HG03060 (cell line): Measurements from ENCODE around the gene CFB.
"Not testable (repeated sequence)": the region's sequence is repeated elsewhere in the genome, so short reads cannot be mapped to it uniquely, and the experiment has no call there.

Experiments
- ATAC-seq: cut with Tn5 transposase; IDR thresholded peaks from one replicate; pipeline ENCODE4 v1.9.1; 2021; ENCODE audit warnings: low read depth, moderate number of reproducible peaks; ENCODE audit not compliant: unreplicated experiment

Gene CFB

GRCh38 chr6:31945507-31946369 lies at the start of gene CFB:
Gene CFB, plus strand, starts transcription at chr6:31946095. Its CDS starts 127 bp downstream, at chr6:31946222.
- ATAC-seq, result no peak

GRCh38 chr6:31896493-31896855 lies 49.4 kb upstream of the CFB start:
- no peak for ATAC-seq

- no peak for ATAC-seq
Observed at GRCh38 chr6:31896856-31897611, 48.9 kb upstream of the CFB start.

- ATAC-seq, result no peak
Observed at GRCh38 chr6:31897612-31898382, 48.1 kb upstream of the CFB start, which contains the start of gene EHMT2. Gene EHMT2, minus strand, starts transcription at chr6:31897698. Its CDS starts 21 bp downstream, at chr6:31897677.

GRCh38 chr6:31898383-31899011 lies 47.4 kb upstream of the CFB start:
- ATAC-seq, result no peak

GRCh38 chr6:31899215-31899614 lies 46.7 kb upstream of the CFB start:
- no peak for ATAC-seq

GRCh38 chr6:31899882-31900722 lies 45.8 kb upstream of the CFB start:
- ATAC-seq, result no peak

- no peak for ATAC-seq
Observed at GRCh38 chr6:31900917-31901414, 44.9 kb upstream of the CFB start.

- ATAC-seq, result no peak
Observed at GRCh38 chr6:31901415-31901952, 44.4 kb upstream of the CFB start.

- no peak for ATAC-seq
Observed at GRCh38 chr6:31901953-31902643, 43.8 kb upstream of the CFB start, which contains the start of gene ZBTB12. Gene ZBTB12, minus strand, starts transcription at chr6:31902086. Its CDS starts 781 bp downstream, at chr6:31901305.

- no peak for ATAC-seq
Observed at GRCh38 chr6:31903957-31904356, 41.9 kb upstream of the CFB start.

GRCh38 chr6:31905041-31905440 lies 40.9 kb upstream of the CFB start:
- ATAC-seq, result no peak

- ATAC-seq, result no peak
Observed at GRCh38 chr6:31906122-31906521, 39.8 kb upstream of the CFB start.

GRCh38 chr6:31906727-31907126 lies 39.2 kb upstream of the CFB start:
- not testable (repeated sequence) for ATAC-seq

- ATAC-seq, result no peak
Observed at GRCh38 chr6:31907158-31907813, 38.6 kb upstream of the CFB start.

GRCh38 chr6:31908255-31908654 lies 37.6 kb upstream of the CFB start:
- ATAC-seq, result not testable (repeated sequence)

GRCh38 chr6:31908791-31909190 lies 37.1 kb upstream of the CFB start:
- ATAC-seq, result peak; percentile 61

- ATAC-seq, result not testable (repeated sequence)
Observed at GRCh38 chr6:31909298-31909697, 36.6 kb upstream of the CFB start.
